Measurements from ENCODE around the gene SPTAN1. TPM values are rescaled to one million over a fixed set of nuclear protein-coding genes. Genes with fewer than 3 reads are reported as not detected.

Gene SPTAN1
- 130 to 158 TPM (median 152 TPM) in 5 replicates for total RNA-seq (2022; extraction: Qiagen RNA extraction; ENCODE audit: low read depth)

GRCh38 chr9:128552153-128552743, at the start of gene SPTAN1:
SPTAN1 (plus strand) TSS chr9:128552587; CDS start chr9:128566741, 14,154 bp downstream.

GRCh38 chr9:128504485-128505413, 47.6 kb upstream of the SPTAN1 start, which contains the start of gene GLE1:
GLE1 (plus strand) TSS chr9:128504719; CDS start chr9:128504806, 87 bp downstream.

DNA sequence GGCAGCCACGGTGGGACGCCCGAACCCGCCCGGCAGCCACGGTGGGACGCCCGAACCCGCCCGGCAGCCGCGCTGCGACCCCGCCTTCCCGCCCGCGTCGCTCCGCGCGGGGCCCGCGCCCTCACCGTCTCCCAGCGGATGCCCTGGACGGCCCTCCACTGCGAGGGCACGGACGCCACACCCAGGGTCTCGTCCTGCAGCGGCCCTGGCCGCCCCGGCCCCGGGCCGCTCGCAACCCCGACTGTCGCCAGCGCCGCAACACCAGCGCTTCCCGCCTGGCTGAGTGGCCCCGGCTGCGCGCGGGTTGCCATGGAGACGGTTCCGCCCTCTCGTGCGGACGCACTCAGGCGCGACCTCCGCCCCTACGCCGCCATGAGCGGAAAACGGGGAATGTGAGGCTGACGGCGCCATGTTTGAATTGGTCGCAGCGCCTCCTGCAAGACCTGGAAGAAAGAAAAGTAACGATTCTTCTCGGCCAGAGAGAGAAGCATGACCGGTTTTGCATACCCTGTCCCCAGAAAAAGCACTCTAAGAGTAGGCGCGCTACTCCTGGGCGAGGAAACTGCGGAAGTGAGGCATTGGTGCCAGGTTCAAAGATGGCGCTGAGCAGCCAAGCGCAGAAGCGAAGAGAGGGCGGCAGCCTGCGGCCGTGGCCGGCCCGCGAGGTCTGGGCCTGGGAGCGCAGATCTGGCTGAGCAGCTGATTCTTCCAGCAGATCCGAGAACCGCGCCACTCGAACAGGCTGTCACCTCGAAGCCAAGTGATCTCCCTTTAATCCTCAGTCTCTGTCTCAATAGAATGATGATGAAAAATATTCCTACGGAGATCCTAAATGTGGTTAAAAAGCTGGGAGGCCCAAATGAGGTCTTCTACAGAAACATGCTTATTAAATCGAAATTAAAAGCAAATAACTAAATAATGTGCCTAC, 104.3 kb downstream of the SPTAN1 start, which contains the start of gene DYNC2I2:
TSS of gene DYNC2I2 (minus strand) at position 432 of the 928 bp plus-strand sequence. CDS start at position 311, 121 bp downstream.

Other genes with a start within 250 kb of the SPTAN1 start
- gene TRUB2, start 230.1 kb upstream of the SPTAN1 start, total RNA-seq (2022; extraction: Qiagen RNA extraction; ENCODE audit: low read depth) = 47.0 to 54.8 TPM (median 52.4 TPM) in 5 replicates
- gene COQ4, start 229.7 kb upstream of the SPTAN1 start, total RNA-seq (2022; extraction: Qiagen RNA extraction; ENCODE audit: low read depth) = 51.3 to 61.8 TPM (median 57.5 TPM) in 5 replicates
- 36.1 to 52.3 TPM (median 45.2 TPM) in 5 replicates for gene SLC27A4, start 212.1 kb upstream of the SPTAN1 start, total RNA-seq (2022; extraction: Qiagen RNA extraction; ENCODE audit: low read depth)
- 70.8 to 87.2 TPM (median 85.8 TPM) in 5 replicates for gene URM1, start 181.2 kb upstream of the SPTAN1 start, total RNA-seq (2022; extraction: Qiagen RNA extraction; ENCODE audit: low read depth)
- gene CERCAM, start 131.7 kb upstream of the SPTAN1 start, total RNA-seq (2022; extraction: Qiagen RNA extraction; ENCODE audit: low read depth) = 32.9 to 41.7 TPM (median 36.1 TPM) in 5 replicates
- gene ODF2, start 96.6 kb upstream of the SPTAN1 start, total RNA-seq (2022; extraction: Qiagen RNA extraction; ENCODE audit: low read depth) = 28.0 to 34.2 TPM (median 30.7 TPM) in 5 replicates
- gene GLE1, start 47.9 kb upstream of the SPTAN1 start, total RNA-seq (2022; extraction: Qiagen RNA extraction; ENCODE audit: low read depth) = 27.7 to 36.5 TPM (median 33.9 TPM) in 5 replicates
- gene DYNC2I2, start 104.3 kb downstream of the SPTAN1 start, total RNA-seq (2022; extraction: Qiagen RNA extraction; ENCODE audit: low read depth) = 94.8 to 144 TPM (median 126 TPM) in 5 replicates
- 434 to 477 TPM (median 439 TPM) in 5 replicates for gene SET, start 136.6 kb downstream of the SPTAN1 start, total RNA-seq (2022; extraction: Qiagen RNA extraction; ENCODE audit: low read depth)
- gene PKN3, start 149.9 kb downstream of the SPTAN1 start, total RNA-seq (2022; extraction: Qiagen RNA extraction; ENCODE audit: low read depth) = 13.6 to 18.9 TPM (median 15.3 TPM) in 5 replicates
- 66.4 to 91.1 TPM (median 77.5 TPM) in 5 replicates for gene ZDHHC12, start 171.5 kb downstream of the SPTAN1 start, total RNA-seq (2022; extraction: Qiagen RNA extraction; ENCODE audit: low read depth)
- gene ZER1, start 219.3 kb downstream of the SPTAN1 start, total RNA-seq (2022; extraction: Qiagen RNA extraction; ENCODE audit: low read depth) = 13.2 to 17.7 TPM (median 15.3 TPM) in 5 replicates
- gene TBC1D13, start 234.7 kb downstream of the SPTAN1 start, total RNA-seq (2022; extraction: Qiagen RNA extraction; ENCODE audit: low read depth) = 19.1 to 22.6 TPM (median 21.2 TPM) in 5 replicates